ENCODE measurements around the gene FOSL2.

GRCh38 chr2:28463211-28463816 lies 70.7 kb downstream of the FOSL2 start:
- TF ChIP-seq CTCF (IDR thresholded peaks at IDR 0.05) (no peak), EZH2 (IDR thresholded peaks at IDR 0.05; ENCODE audit: borderline replicate concordance, insufficient read depth, low read depth, low read length, poor library complexity, severe bottlenecking) (no peak)
